ENCODE results near the gene FBN3.

Gene FBN3

GRCh38 chr19:8088752-8089663 lies 60.4 kb downstream of the FBN3 start:
- no peak for DNase-seq

DNA sequence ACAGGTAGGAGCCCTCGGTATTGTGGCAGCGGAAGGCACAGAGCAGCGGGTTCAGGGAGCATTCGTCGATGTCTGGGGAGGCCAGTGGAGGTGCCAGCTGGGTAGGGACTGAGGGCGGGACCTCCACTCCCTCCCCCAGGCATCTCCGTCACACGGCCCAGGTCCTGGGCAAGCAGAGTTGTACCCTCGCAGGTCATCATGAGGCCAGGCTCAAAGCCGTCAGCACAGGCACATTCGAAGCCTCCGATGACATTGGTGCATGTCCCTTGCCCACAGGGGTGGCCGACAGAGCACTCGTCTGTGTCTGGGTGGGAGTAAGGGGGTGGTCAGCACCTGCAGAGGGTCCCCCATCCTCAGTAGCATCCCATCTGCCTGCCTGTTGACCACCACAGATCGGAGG lies 61.5 kb downstream of the FBN3 start:
- DNase-seq = no peak

GRCh38 chr19:8086849-8087248 lies 62.5 kb downstream of the FBN3 start:
- DNase-seq = no peak

DNA sequence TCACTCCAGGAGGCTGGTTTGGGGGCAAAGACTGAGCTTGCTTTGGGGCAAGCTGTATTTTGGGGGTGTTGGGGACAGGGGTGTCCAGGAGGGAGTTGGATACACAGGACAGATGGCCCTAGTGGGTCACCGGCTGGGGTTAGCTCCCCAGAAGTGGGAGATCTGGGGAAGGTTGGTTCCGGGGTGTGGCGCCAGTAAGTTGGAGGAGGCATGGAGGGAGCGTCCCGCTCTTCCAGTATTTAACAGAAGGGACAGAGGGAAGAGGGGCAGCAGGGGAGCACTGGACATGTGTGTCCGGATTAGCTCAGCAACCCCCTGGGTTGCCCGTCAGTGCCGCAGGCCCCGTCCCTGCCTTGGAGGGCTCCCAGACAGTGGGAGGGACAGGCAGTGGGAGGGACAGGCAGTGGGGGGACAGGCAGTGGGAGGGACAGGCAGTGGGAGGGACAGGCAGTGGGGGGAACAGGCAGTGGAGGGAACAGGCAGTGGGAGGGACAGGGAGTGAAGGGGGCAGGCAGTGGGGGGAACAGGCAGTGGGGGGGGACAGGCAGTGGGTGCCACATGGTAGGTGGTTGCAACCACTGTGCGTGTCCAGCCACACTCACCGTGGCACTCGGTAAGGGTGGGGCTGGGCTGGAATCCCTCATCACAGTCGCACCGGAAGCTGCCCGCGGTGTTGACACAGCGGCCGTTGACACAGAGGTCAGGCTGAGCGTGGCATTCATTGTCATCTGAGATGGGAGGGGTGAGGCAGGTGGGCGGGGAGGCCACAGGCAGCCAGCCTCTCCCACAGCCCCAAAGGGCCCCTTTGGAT lies 63.6 kb downstream of the FBN3 start:
- DNase-seq = no peak

DNA sequence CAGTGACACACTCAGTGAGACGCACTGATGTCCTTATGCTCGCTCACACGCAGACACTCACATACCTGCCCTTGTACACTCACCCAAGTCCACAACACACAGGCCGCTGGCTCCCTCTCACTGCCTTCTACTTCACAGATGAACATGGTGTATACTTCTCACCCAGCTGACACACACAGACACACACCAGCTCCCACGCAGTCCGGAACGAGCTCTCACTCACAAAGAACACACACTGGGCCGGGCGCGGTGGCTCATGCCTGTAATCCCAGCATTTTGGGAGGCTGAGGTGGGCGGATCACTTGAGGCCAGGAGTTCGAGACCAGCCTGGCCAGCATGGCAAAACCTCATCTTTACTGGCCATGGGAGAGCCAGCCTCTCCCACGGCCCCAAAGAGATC lies 65.2 kb downstream of the FBN3 start:
- no peak for DNase-seq

GRCh38 chr19:8083141-8083540 lies 66.3 kb downstream of the FBN3 start:
- no peak for DNase-seq

DNA sequence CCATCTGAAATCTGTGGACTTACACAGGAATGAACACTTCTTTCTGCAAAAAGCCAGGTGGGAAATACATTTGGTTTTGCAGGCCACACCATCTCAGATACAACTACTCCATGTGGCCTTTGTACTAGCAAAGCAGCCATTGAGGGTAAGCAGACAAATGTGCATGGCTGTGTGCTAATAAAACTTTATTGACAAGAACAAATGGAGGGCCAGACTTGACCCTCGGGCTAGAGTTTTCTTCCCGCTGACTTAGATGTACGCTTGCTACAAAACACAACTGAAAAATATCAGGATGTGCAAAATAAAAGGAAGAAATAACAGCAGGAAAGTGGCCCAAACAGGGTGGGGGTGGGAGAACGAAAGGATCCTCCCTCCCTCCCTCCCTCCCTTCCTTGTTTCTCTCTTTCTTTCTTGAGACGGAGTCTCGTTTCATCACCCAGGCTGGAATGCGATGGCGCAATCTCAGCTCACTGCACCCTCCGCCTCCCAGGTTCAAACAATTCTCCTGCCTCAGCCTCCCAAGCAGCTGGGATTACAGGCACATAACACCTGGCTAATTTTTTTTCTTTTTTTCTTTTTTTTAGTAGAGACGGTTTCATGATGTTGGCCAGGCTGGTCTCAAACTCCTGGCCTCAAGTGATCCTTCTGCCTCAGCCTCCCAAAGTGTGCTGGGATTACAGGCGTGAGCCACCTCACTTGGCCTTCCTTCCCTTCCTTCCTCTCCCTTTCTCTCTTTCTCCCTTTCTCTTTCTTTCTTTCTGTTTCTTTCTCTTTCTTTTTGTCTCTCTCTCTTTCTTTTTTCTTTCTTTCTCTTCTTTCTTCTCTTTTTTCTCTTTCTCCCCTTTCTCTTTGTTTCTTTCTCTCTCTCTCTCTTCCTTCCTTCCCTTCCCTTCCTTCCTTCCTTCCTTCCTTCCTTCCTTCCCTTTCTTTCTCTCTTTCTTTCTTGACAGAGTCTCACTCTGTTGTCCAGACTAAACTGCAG lies 67.5 kb downstream of the FBN3 start:
- no peak for DNase-seq

DNA sequence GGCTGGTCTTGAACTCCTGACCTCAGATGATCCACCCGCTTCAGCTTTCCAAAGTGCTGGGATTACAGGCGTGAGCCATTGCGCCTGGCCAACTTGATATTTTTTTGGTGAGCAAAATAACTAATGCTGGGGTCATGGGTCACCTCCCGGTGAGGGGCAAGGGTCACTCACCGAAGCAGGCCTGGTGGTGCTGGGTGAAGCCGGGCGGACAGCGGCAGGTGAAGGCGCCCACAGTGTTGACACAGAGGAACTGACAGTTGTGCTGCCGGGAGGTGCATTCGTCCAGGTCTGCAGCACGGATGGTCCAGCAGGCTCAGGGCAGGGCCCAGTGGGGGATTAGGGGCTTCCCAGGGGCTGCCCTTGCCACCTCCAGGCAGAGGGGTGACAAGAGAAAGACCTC lies 68.6 kb downstream of the FBN3 start:
- no peak for DNase-seq

GRCh38 chr19:8079988-8080387 lies 69.4 kb downstream of the FBN3 start:
- no peak for DNase-seq

GRCh38 chr19:8075158-8076074 lies 74.0 kb downstream of the FBN3 start:
- DNase-seq = no peak

DNA sequence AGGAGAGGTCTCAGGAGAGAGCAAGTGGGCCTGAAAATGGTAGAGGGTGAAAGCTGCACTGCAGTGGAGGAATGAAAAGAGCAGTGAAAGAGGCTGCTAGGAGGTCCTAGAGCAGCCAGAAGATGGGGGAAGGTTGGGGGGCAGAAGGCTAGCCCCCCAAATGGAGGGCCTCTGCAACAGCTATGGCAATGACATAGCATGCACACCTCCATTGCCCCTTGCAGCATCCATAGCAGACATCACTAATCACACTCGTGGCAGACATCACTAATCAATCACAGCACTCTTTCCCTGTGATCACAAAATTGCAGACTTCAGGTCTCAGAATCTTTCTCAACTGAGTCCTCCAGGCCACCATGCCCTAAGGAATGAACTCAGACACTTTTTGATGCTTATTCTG lies 74.9 kb downstream of the FBN3 start:
- DNase-seq = no peak

DNA sequence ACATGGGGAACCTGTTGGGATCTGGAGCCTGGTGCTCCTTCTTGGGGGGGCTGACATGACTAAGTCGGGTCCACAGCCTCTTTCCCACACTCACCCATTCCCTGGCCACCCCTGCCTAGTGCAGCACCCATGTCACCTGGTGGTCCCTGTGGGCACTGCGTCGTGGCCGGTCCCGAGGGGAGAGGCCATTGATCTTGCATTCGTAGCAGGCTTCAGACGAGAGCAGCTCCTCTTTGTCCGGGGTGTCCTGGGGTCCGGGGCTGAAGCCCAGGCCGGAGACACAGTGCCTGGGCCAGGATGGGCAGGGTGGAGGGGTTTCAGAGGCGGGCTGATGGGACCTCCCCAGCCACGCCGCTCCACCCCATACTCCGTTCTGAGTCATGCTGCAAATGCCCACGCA lies 77.5 kb downstream of the FBN3 start:
- no peak for DNase-seq

DNA sequence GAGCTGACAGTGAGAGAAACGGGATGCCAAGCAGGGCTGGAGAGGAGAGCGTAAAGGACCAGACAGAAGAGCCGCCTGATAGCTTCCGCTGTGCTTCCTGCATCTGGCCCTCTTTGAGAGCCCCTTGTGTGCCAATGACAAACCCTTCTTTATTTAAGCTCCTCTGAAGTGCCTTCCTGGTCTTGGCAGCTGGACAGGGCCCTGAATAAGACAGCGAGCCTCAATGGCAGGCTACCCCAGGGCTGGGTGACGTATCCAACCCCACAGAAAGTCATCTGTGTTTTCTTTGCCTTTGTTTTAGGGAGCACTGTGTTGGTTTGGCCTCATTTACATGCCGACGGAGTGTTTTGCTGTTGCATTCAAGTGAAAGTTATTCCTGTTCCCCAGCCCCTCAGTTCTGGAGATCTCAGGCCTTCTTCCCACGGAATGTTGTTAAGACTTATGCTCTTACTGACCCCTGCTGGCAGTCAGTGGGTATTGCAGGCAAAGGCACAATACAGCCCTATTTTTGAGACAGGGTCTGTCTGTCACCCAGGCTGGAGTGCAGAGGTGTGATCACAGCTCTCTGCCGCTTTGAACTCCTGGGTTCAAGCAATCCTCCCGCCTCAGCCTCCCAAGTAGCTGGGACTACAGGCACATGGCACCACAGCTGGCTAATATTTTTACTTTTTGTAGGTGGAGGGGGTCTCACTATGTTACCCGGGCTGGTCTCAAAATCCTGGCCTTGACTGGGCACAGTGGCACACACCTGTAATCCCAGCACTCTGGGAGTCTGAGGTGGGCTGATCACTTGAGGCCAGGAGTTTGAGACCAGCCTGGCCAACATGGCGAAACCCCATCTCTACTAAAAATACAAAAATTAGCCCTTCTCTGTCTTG lies 80.1 kb downstream of the FBN3 start:
- DNase-seq = no peak

GRCh38 chr19:8065875-8066261 lies 83.5 kb downstream of the FBN3 start:
- no peak for DNase-seq

- no peak for DNase-seq
Observed at GRCh38 chr19:8064911-8065874, 84.2 kb downstream of the FBN3 start.

- no peak for DNase-seq
Observed at GRCh38 chr19:8057545-8058270, 91.7 kb downstream of the FBN3 start.

GRCh38 chr19:8056533-8056932 lies 92.9 kb downstream of the FBN3 start:
- DNase-seq = no peak

DNA sequence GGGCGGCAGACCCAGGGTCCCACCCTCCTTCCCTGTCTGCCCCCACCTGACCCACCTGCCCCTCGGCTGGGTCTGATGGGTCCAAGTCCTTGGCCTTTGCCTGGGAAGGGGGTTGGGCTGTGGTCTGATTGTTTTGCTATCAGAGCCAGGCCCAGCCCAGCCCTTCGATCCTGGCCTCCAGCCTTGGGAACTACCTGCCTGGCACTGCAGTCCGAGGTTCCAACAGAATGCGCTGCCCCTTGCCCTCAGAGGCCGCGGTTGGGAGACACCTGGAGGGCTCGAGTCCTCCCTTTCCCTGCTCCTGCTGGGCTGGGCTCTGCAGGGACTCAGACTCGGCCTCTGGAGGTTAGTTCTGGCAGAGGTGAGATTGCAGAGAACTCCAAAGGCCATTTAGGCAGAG lies 95.2 kb downstream of the FBN3 start:
- no peak for DNase-seq

DNA sequence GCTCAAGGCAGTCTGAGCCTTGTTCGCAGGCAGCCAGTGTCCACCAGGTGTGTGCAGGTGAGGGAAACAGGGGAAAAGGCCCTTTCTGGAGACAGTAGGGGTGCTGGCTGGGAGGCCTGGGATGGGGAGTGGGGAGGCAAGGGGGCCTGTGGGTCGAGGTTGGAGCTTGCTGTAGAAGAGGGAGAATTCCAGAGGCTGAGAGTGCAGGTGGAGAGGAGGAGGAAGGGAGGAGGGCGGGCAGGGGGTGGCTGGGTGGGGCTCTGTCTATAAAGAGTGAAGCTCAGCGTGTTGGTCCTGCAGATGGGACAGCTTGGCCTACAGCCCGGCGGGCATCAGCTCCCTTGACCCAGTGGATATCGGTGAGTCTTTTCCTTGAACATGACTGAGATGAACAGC lies 96.9 kb downstream of the FBN3 start, which contains the start of gene CCL25:
CCL25 (plus strand) TSS at position 297 of the 396 bp plus-strand sequence. CDS start 290 bp downstream, outside the sequence.
- no peak for DNase-seq
